ENCODE data around the gene CAMK4. TPM values are rescaled to one million over a fixed set of nuclear protein-coding genes. Genes with fewer than 3 reads are reported as not detected.

CAMK4 gene
- total and polyA plus RNA-seq, 4 donors = 0.27 to 1.4 (median 1.2) TPM

GRCh38 chr5:111229871-111230810 is 6.0 kb downstream of the CAMK4 start:
- no peak overlapping the region for H3K27ac ChIP-seq (ENCODE audit: low read depth in 1 of 2, low read length in 2 of 2)
- TF ChIP-seq GABPA (IDR thresholded peaks at IDR 0.05 in 1 of 2, conservative IDR thresholded peaks at IDR 0.05 in 1 of 2) (no peak), NR2F2 (IDR thresholded peaks at IDR 0.05) (no peak), HNF4A (conservative IDR thresholded peaks at IDR 0.05) (no peak), FOXA1 (IDR thresholded peaks at IDR 0.05) (no peak), JUND (IDR thresholded peaks at IDR 0.05) (no peak), ZBTB33 (IDR thresholded peaks at IDR 0.05) (no peak), MAX (IDR thresholded peaks at IDR 0.05) (no peak), CTCF (IDR thresholded peaks at IDR 0.05; ENCODE audit: low read depth, low read length, missing input control) (no peak), RAD21 (IDR thresholded peaks at IDR 0.05) (no peak), EGR1 (IDR thresholded peaks at IDR 0.05; ENCODE audit: low read depth in 2 of 2) (no peak), SP1 (IDR thresholded peaks at IDR 0.05) (no peak), RXRA (IDR thresholded peaks at IDR 0.05) (no peak)
- TF ChIP-seq, protein P1, sequence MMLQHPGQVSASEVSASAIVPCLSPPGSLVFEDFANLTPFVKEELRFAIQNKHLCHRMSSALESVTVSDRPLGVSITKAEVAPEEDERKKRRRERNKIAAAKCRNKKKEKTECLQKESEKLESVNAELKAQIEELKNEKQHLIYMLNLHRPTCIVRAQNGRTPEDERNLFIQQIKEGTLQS (IDR thresholded peaks at IDR 0.05) = no peak
- TF ChIP-seq, protein P2, sequence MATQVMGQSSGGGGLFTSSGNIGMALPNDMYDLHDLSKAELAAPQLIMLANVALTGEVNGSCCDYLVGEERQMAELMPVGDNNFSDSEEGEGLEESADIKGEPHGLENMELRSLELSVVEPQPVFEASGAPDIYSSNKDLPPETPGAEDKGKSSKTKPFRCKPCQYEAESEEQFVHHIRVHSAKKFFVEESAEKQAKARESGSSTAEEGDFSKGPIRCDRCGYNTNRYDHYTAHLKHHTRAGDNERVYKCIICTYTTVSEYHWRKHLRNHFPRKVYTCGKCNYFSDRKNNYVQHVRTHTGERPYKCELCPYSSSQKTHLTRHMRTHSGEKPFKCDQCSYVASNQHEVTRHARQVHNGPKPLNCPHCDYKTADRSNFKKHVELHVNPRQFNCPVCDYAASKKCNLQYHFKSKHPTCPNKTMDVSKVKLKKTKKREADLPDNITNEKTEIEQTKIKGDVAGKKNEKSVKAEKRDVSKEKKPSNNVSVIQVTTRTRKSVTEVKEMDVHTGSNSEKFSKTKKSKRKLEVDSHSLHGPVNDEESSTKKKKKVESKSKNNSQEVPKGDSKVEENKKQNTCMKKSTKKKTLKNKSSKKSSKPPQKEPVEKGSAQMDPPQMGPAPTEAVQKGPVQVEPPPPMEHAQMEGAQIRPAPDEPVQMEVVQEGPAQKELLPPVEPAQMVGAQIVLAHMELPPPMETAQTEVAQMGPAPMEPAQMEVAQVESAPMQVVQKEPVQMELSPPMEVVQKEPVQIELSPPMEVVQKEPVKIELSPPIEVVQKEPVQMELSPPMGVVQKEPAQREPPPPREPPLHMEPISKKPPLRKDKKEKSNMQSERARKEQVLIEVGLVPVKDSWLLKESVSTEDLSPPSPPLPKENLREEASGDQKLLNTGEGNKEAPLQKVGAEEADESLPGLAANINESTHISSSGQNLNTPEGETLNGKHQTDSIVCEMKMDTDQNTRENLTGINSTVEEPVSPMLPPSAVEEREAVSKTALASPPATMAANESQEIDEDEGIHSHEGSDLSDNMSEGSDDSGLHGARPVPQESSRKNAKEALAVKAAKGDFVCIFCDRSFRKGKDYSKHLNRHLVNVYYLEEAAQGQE (IDR thresholded peaks at IDR 0.05) = no peak
- H3K36me3 ChIP-seq (ENCODE audit: control insufficient read depth in 4 of 4, insufficient read depth in 3 of 4, low read depth in 1 of 4, low read length in 3 of 4) = no peaks in the 10 kb centered on the region
- peaks cover 0 to 11% (median 1%) of the 10 kb centered on the region in 4 donors for H3K27me3 ChIP-seq (ENCODE audit: control insufficient read depth in 4 of 4, insufficient read depth in 4 of 4, low read length in 3 of 4)
- H3K4me1 ChIP-seq (ENCODE audit: control insufficient read depth in 4 of 4, insufficient read depth in 4 of 4, low read length in 3 of 4) = no peaks in the 10 kb centered on the region
- H3K4me3 ChIP-seq (ENCODE audit: low read depth in 1 of 3, low read length in 3 of 3) = no peak overlapping the region
- H3K9ac ChIP-seq (ENCODE audit: low read depth in 1 of 2, low read length in 2 of 2) = no peak overlapping the region
- no peak for DNase-seq (ENCODE audit: low spot score)
- H3K9me3 ChIP-seq (ENCODE audit: control insufficient read depth in 4 of 4, low read length in 3 of 4) = no peaks in the 10 kb centered on the region
- WGBS = 72% methylated on average over 4 of the region's 4 CpGs
